Epithelial cell of esophagus (primary cell): ENCODE results near the gene GPR176.

Source experiments
- DNase-seq: peaks from one replicate; pipeline ENCODE4 v3.0.0; 2010; ENCODE audit warnings: low read depth
- H3K4me3 ChIP-seq: 2 replicates; pipeline ENCODE4 v1.5.1; 2011; ENCODE audit warnings: mild to moderate bottlenecking, low read length, control low read depth
- TF ChIP-seq, protein P1 (sequence below): IDR thresholded peaks from 2 replicates; pipeline ENCODE4 v1.5.1; 2011; ENCODE audit warnings: low read depth, mild to moderate bottlenecking, low read length, control low read depth, inconsistent platforms; ENCODE audit not compliant: insufficient read depth; ENCODE audit errors: missing control alignments

The GPR176 gene

DNA sequence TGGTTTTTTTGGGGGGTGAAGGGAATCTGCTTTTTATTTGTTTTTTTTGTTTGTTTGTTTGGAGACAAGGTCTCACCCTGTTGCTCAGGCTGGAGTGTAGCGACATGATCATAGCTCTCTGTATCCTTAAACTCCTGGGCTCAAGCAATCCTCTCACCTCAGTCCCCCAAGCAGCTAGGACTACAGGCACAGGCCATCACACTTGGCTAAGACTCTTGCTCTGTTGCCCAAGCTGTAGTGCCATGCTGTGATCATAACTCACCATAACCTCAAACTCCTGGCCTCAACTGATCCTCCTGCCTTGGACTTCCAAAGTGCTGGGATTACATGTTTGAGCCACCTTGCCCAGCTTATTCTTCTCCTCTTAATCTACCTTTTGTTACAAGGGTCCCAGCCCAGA lies 31.8 kb downstream of the GPR176 start:
- H3K4me3 ChIP-seq, result no peak overlapping the region
- TF ChIP-seq, protein P1, sequence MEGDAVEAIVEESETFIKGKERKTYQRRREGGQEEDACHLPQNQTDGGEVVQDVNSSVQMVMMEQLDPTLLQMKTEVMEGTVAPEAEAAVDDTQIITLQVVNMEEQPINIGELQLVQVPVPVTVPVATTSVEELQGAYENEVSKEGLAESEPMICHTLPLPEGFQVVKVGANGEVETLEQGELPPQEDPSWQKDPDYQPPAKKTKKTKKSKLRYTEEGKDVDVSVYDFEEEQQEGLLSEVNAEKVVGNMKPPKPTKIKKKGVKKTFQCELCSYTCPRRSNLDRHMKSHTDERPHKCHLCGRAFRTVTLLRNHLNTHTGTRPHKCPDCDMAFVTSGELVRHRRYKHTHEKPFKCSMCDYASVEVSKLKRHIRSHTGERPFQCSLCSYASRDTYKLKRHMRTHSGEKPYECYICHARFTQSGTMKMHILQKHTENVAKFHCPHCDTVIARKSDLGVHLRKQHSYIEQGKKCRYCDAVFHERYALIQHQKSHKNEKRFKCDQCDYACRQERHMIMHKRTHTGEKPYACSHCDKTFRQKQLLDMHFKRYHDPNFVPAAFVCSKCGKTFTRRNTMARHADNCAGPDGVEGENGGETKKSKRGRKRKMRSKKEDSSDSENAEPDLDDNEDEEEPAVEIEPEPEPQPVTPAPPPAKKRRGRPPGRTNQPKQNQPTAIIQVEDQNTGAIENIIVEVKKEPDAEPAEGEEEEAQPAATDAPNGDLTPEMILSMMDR, result no peak
- no peak for DNase-seq

DNA sequence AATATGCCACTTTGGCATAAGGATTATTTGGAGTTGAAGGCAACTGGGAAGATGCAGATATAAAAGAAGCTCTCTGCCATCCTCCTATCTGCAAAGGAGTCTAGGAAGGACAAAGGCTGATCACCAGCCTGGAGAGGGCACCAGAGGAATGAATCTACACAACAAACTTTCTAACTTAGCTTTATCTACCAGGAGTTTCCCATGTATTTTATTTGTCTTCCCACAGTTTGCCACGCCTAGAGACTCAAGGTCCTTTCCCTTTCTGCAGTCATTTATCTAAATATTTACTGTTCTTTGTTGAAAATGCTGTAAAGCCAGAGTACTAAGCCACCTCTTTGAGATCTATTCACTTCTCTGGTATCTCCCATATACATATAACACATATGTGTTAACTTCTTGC lies 32.2 kb downstream of the GPR176 start:
- DNase-seq, result peak; percentile 67
- TF ChIP-seq, protein P1, result peak; percentile 72

DNA sequence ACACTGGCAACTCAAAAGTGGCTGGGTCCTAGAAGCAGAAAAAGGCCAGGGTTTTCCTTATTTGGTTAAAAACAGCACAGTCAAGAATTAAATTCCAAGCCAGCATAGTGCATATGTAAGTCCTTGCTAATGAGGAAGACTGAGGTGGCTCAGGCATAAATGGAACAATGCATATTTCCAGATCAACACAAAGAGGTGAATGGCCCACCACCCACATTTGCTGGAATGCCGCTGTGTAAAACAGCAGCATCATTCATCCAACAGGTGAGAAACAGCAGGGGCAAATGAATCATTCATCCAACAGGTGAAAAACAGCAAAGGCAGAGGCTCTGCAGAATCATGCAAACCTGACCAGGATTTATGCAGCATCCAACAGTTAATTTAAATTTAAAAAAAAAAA lies 32.9 kb downstream of the GPR176 start:
- no peak for DNase-seq
- no peak overlapping the region for H3K4me3 ChIP-seq
- TF ChIP-seq, protein P1, result no peak

More for the DNA sequence above, 32.2 kb downstream of the GPR176 start:
- H3K4me3 ChIP-seq, result no peak overlapping the region

DNA sequence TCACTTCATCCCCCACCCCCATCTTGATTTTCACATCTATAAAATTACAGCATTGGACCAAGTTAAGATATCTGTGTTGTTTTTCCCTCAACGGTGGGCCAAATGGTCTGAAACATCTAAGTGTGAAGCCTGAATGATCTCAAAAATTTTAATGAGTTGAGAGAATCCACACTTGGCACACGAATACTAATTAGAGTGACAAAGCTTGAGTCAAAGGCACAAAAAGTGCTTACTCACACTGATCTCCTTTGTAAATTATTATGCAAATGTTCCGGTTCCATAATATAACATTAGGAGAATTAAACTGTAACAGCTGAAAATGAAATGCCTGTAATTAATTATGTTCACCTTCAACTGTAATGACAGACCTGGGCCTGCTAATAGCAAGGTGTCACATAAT lies 33.6 kb downstream of the GPR176 start:
- no peak overlapping the region for H3K4me3 ChIP-seq
- peak; percentile 8 for DNase-seq
- TF ChIP-seq, protein P1, result no peak

DNA sequence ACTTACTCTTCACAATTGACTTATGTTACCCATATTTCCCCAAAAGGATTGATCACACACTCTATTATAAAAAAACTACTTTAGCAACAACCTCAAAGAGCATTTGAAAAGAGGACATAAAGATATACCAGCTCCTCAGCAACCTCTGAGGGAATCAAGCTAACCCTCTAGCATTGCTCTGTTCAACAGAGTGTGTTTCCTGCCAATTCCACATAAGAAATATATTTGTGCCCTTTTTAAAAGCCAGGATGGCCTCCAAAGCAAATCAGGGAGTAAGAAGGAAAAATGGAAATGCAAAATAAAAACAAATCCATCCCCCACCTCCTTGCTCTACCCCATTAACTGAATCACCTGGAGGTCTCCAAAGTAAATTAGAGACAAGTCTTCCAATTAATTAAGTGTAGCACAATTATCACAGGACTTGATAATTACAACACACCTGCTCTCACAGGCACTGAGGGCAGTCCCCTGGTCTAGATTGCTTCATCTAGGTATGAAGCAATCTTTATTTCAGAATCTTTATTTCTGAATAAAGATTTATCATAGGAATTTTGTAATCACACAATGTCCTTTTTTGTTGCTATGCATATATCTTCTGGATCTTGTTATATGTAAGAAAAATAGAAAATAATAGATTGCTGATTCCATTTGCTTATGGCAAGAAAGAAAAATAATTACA lies 34.8 kb downstream of the GPR176 start:
- peak; percentile 62 for DNase-seq
- TF ChIP-seq, protein P1, result no peak
- H3K4me3 ChIP-seq, result no peak overlapping the region

DNA sequence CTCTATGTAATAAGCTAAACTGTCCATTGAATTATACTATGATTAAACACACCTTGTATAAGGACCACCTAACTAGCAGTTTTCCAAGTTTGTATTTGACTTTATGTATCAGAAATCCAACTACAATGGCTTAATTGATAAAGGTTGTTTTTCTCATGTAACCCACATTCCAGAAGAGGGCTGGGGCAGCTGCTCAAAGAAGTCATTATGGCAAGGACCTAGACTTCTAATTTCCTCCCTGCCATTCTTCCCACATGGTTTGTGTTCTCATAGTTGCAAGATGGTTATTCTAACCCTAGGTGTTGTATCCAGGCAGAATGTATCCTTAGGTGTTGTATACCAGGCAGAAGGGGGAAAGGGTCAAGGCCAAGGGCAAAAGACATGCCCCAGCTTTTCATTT lies 35.7 kb downstream of the GPR176 start:
- no peak for DNase-seq
- TF ChIP-seq, protein P1, result no peak
- no peak overlapping the region for H3K4me3 ChIP-seq

DNA sequence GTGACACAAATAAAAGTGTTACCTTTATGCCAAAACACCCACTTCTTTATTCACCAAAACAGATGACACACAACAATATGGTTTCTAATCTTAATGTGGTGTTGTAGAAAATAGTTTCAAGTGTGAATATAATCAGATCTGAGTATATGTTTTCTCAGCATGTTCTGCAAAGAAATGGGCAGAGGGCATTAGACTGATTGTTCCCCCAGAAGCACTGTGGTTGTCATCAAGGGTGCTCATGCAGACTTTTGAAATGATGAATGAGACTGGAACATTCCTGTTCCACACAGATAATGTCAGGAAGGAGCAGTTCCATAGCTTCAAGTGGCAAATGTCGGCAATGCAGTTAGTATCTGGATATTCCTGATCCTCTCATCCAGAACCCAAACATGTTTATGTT lies 37.5 kb downstream of the GPR176 start:
- TF ChIP-seq, protein P1, result no peak
- no peak for DNase-seq
- H3K4me3 ChIP-seq, result no peak overlapping the region
